ENCODE results near the gene SCG5.

DNA sequence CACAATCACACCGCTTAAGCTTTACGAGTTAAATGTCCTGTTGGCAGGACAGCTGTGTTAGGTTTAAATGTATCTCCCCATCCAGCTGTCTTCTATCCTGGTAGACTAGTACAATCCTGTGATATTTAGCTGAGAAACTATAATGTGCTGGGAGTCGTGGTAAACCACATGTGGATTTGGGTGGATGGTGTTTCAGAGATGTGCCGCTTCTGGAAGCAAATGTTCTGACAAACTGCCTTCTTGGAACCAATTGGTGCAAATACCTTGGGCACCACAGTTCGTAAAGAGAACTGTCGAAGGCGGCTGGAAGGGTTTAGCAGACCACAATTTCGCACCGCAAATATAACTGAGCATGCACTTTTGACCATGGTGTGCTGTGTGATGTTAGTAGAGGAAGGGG, 15.0 kb downstream of the SCG5 start:
- TF ChIP-seq, protein P1, sequence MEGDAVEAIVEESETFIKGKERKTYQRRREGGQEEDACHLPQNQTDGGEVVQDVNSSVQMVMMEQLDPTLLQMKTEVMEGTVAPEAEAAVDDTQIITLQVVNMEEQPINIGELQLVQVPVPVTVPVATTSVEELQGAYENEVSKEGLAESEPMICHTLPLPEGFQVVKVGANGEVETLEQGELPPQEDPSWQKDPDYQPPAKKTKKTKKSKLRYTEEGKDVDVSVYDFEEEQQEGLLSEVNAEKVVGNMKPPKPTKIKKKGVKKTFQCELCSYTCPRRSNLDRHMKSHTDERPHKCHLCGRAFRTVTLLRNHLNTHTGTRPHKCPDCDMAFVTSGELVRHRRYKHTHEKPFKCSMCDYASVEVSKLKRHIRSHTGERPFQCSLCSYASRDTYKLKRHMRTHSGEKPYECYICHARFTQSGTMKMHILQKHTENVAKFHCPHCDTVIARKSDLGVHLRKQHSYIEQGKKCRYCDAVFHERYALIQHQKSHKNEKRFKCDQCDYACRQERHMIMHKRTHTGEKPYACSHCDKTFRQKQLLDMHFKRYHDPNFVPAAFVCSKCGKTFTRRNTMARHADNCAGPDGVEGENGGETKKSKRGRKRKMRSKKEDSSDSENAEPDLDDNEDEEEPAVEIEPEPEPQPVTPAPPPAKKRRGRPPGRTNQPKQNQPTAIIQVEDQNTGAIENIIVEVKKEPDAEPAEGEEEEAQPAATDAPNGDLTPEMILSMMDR (IDR thresholded peaks at IDR 0.05), result no peak
- no peak for TF ChIP-seq POLR2A (IDR thresholded peaks at IDR 0.05)

Measured in right lobe of liver (tissue), 4 donors.